Lower leg skin (tissue), 3 donors: ENCODE results near the gene CXCR3.
"Not testable (repeated sequence)": the region's sequence is repeated elsewhere in the genome, so short reads cannot be mapped to it uniquely, and the experiment has no call there.

Experiments used
- CTCF ChIP-seq, 3 donors: fragments of 450-650 bp; IDR thresholded peaks; one replicate each; pipeline ENCODE4 v1.5.1; 2016; ENCODE audit warnings: antibody characterized with exemption in 3 of 3, mild to moderate bottlenecking in 3 of 3, moderate library complexity in 2 of 3
- POLR2A ChIP-seq, 2 donors: fragments of 450-650 bp; IDR thresholded peaks; one replicate each; pipeline ENCODE4 v1.6.1; 2016 to 2017; ENCODE audit warnings: antibody characterized with exemption in 2 of 2, mild to moderate bottlenecking in 1 of 2, moderate library complexity in 1 of 2

- not testable (repeated sequence) for TF ChIP-seq CTCF, POLR2A (IDR thresholded peaks at IDR 0.05)
These were observed 25.1 kb downstream of the CXCR3 start for GRCh38 chrX:71593210-71593609.
